Measurements from ENCODE around the gene CDH2. TPM values are rescaled to one million over a fixed set of nuclear protein-coding genes. Genes with fewer than 3 reads are reported as not detected.
A peak's percentile ranks its signal among the peaks of the same experiment; 100 is the strongest.

Gene CDH2
- total RNA-seq, 1 donor from 2014 or later: 363 TPM

- peaks cover 99% of the 10 kb centered on the region for H3K79me2 ChIP-seq (ENCODE audit: insufficient read depth, low read length)
Observed at GRCh38 chr18:28143725-28144124, 33.2 kb downstream of the CDH2 start.

GRCh38 chr18:28138816-28139215 lies 38.1 kb downstream of the CDH2 start:
- H3K27me3 Mint-ChIP-seq (ENCODE audit: low read depth, unreplicated experiment): no peaks in the 10 kb centered on the region
- FAIRE-seq (peak; percentile 45), DNase-seq (ENCODE audit: low read depth) (no peak)
- Histone ChIP-seq H4K20me1 (ENCODE audit: insufficient read depth, low read length) (peaks cover 78% of the 10 kb centered on the region), H3K27me3 (ENCODE audit: insufficient read depth, low read length) (no peaks in the 10 kb centered on the region), H3K4me1 (ENCODE audit: insufficient read depth, low read length) (no peaks in the 10 kb centered on the region), H3K4me2 (ENCODE audit: low read length) (no peak overlapping the region), H3K79me2 (ENCODE audit: insufficient read depth, low read length) (peaks cover 99% of the 10 kb centered on the region), H3K9me3 (ENCODE audit: insufficient read depth, low read depth, low read length) (no peaks in the 10 kb centered on the region), H3K9ac (ENCODE audit: low read length) (no peak overlapping the region), H3K36me3 (ENCODE audit: insufficient read depth, low read length) (peaks cover 24% of the 10 kb centered on the region), H3K4me3 (ENCODE audit: insufficient read depth, low read depth, low read length) (no peak overlapping the region), H2AFZ (ENCODE audit: low read depth, low read length) (no peak overlapping the region), H3K27ac (ENCODE audit: low read depth, low read length) (no peak overlapping the region)
- H3K9me3 Mint-ChIP-seq (ENCODE audit: unreplicated experiment): no peaks in the 10 kb centered on the region
- peaks cover 37% of the 10 kb centered on the region for H3K4me1 Mint-ChIP-seq (ENCODE audit: low read depth, unreplicated experiment)
- peaks cover 5% of the 10 kb centered on the region for H3K36me3 Mint-ChIP-seq (ENCODE audit: low read depth, unreplicated experiment)
- no peak for TF ChIP-seq EZH2 (IDR thresholded peaks at IDR 0.05; ENCODE audit: insufficient read depth, low read length)
- TF ChIP-seq CTCF (IDR thresholded peaks at IDR 0.05; ENCODE audit: insufficient read depth, low read depth, low read length): no peak
- no peak overlapping the region for H3K27ac Mint-ChIP-seq (ENCODE audit: unreplicated experiment)
- no peak overlapping the region for H3K4me3 Mint-ChIP-seq (ENCODE audit: unreplicated experiment)

More at GRCh38 chr18:28143725-28144124, 33.2 kb downstream of the CDH2 start:
- DNase-seq (ENCODE audit: low read depth) (no peak), FAIRE-seq (no peak)
- no peak overlapping the region for H2AFZ ChIP-seq (ENCODE audit: low read depth, low read length)
- peaks cover 9% of the 10 kb centered on the region for H3K4me1 ChIP-seq (ENCODE audit: insufficient read depth, low read length)
- H3K4me3 ChIP-seq (ENCODE audit: insufficient read depth, low read depth, low read length): no peak overlapping the region
- H3K36me3 ChIP-seq (ENCODE audit: insufficient read depth, low read length): peaks cover 22% of the 10 kb centered on the region
- no peak overlapping the region for H3K9ac ChIP-seq (ENCODE audit: low read length)
- H3K9me3 ChIP-seq (ENCODE audit: insufficient read depth, low read depth, low read length): no peaks in the 10 kb centered on the region
- H3K27me3 ChIP-seq (ENCODE audit: insufficient read depth, low read length): no peaks in the 10 kb centered on the region
- Mint-ChIP-seq H3K9me3 (ENCODE audit: unreplicated experiment) (no peaks in the 10 kb centered on the region), H3K4me3 (ENCODE audit: unreplicated experiment) (no peak overlapping the region), H3K36me3 (ENCODE audit: low read depth, unreplicated experiment) (peaks cover 10% of the 10 kb centered on the region), H3K27ac (ENCODE audit: unreplicated experiment) (no peak overlapping the region), H3K4me1 (ENCODE audit: low read depth, unreplicated experiment) (peaks cover 34% of the 10 kb centered on the region), H3K27me3 (ENCODE audit: low read depth, unreplicated experiment) (no peaks in the 10 kb centered on the region)
- H4K20me1 ChIP-seq (ENCODE audit: insufficient read depth, low read length): peaks cover 70% of the 10 kb centered on the region
- H3K4me2 ChIP-seq (ENCODE audit: low read length): no peak overlapping the region
- TF ChIP-seq CTCF (IDR thresholded peaks at IDR 0.05; ENCODE audit: insufficient read depth, low read depth, low read length): no peak
- no peak for TF ChIP-seq EZH2 (IDR thresholded peaks at IDR 0.05; ENCODE audit: insufficient read depth, low read length)
- no peak overlapping the region for H3K27ac ChIP-seq (ENCODE audit: low read depth, low read length)

GRCh38 chr18:28136071-28136470 lies 40.9 kb downstream of the CDH2 start:
- Histone ChIP-seq H3K9ac (ENCODE audit: low read length) (no peak overlapping the region), H3K27me3 (ENCODE audit: insufficient read depth, low read length) (no peaks in the 10 kb centered on the region), H3K4me3 (ENCODE audit: insufficient read depth, low read depth, low read length) (no peak overlapping the region), H3K79me2 (ENCODE audit: insufficient read depth, low read length) (peaks cover 98% of the 10 kb centered on the region), H2AFZ (ENCODE audit: low read depth, low read length) (no peak overlapping the region), H4K20me1 (ENCODE audit: insufficient read depth, low read length) (peaks cover 82% of the 10 kb centered on the region), H3K9me3 (ENCODE audit: insufficient read depth, low read depth, low read length) (no peaks in the 10 kb centered on the region), H3K4me2 (ENCODE audit: low read length) (no peak overlapping the region), H3K27ac (ENCODE audit: low read depth, low read length) (no peak overlapping the region), H3K36me3 (ENCODE audit: insufficient read depth, low read length) (peaks cover 20% of the 10 kb centered on the region), H3K4me1 (ENCODE audit: insufficient read depth, low read length) (no peaks in the 10 kb centered on the region)
- Mint-ChIP-seq H3K27me3 (ENCODE audit: low read depth, unreplicated experiment) (no peaks in the 10 kb centered on the region), H3K36me3 (ENCODE audit: low read depth, unreplicated experiment) (peaks cover 14% of the 10 kb centered on the region), H3K9me3 (ENCODE audit: unreplicated experiment) (no peaks in the 10 kb centered on the region), H3K4me1 (ENCODE audit: low read depth, unreplicated experiment) (peaks cover 43% of the 10 kb centered on the region), H3K27ac (ENCODE audit: unreplicated experiment) (no peak overlapping the region), H3K4me3 (ENCODE audit: unreplicated experiment) (no peak overlapping the region)
- TF ChIP-seq EZH2 (IDR thresholded peaks at IDR 0.05; ENCODE audit: insufficient read depth, low read length) (no peak), CTCF (IDR thresholded peaks at IDR 0.05; ENCODE audit: insufficient read depth, low read depth, low read length) (no peak)
- FAIRE-seq: no peak
- peak; percentile 67 for DNase-seq (ENCODE audit: low read depth)
